Measurements from ENCODE around the gene HLCS.

DNA sequence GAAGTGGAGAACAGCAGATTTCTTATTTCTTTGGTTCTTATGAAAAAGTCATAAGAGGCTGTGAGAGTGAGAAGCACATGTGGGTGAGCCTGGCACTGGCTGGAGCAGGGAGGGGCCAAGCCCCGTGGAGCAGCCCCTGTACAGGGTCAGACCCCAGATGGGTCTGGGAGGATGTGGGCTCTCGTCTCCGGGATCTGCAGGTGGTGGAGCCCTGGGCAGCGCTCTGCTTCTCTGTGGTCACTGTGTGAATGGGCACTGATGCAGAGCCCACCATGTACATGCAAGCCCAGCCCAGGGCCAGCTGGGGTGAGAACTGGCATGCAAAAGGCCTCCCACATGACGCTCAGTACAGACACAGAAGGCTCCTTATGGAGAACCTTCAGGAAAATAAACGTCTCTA, 200.0 kb downstream of the HLCS start:
- TF ChIP-seq ZNF133 (tag by site-specific recombination; IDR thresholded peaks at IDR 0.05): no peak
- TF ChIP-seq, protein P1, sequence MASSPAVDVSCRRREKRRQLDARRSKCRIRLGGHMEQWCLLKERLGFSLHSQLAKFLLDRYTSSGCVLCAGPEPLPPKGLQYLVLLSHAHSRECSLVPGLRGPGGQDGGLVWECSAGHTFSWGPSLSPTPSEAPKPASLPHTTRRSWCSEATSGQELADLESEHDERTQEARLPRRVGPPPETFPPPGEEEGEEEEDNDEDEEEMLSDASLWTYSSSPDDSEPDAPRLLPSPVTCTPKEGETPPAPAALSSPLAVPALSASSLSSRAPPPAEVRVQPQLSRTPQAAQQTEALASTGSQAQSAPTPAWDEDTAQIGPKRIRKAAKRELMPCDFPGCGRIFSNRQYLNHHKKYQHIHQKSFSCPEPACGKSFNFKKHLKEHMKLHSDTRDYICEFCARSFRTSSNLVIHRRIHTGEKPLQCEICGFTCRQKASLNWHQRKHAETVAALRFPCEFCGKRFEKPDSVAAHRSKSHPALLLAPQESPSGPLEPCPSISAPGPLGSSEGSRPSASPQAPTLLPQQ (tag by site-specific recombination; IDR thresholded peaks at IDR 0.05): no peak
- no peak for TF ChIP-seq ZFP69B (tag by site-specific recombination; IDR thresholded peaks at IDR 0.05)
